ENCODE results near the gene KARS1. TPM values are rescaled to one million over a fixed set of nuclear protein-coding genes. Genes with fewer than 3 reads are reported as not detected.

The KARS1 gene
- 80.8 TPM for total RNA-seq

DNA sequence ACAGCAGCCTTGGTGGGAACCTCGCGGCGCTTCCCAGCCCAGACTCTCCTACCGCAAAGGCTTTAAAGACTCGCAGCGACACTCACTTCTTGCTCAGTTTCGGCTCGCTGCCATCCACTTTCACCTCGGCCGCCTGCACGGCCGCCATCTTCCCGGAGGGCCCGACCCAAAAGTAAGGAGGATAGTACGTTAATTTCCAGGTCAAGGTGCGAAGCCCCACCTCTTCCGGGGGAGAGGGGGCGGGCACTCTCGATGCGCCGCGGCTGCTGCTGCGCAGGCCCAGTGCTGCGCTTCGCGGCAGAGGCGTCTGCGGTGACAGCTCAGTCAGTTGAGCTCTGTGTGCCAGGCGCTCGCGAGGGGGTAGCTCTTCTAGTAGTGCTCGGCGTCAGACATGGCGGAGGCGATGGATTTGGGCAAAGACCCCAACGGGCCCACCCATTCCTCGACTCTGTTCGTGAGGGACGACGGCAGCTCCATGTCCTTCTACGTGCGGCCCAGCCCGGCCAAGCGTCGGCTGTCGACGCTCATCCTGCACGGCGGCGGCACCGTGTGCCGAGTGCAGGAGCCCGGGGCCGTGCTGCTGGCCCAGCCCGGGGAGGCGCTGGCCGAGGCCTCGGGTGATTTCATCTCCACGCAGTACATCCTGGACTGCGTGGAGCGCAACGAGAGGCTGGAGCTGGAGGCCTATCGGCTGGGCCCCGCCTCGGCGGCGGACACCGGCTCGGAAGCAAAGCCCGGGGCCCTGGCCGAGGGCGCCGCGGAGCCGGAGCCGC, at the start of gene KARS1, which contains the start of gene TERF2IP:
KARS1 (minus strand) TSS at position 174 of the 773 bp plus-strand sequence; CDS start at position 148, 26 bp downstream.
TERF2IP (plus strand) TSS at position 282 of the 773 bp plus-strand sequence; CDS start at position 392, 110 bp downstream.

DNA sequence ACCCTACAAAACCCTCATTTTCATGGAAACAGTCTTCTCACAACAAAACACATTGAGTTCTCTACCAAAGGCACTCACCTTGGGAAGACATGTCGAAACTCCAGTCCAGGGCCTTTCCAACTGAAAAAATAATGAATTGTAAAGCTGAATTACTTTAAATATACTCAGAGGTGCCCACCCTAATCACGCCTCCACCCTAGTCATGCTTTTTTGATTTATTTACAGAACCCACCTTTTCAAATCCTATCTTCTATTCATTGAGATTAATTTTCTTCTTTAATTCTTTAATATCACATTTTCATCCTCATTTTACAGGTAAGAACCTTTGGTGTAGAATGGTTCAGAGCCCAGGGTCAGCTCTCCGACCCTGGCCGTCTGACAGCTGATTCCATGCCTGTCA, 29.4 kb upstream of the KARS1 start, which contains the start of gene CPHXL2:
CPHXL2 (minus strand) TSS at position 101 of the 400 bp plus-strand sequence; CDS start at position 91, 10 bp downstream.

DNA sequence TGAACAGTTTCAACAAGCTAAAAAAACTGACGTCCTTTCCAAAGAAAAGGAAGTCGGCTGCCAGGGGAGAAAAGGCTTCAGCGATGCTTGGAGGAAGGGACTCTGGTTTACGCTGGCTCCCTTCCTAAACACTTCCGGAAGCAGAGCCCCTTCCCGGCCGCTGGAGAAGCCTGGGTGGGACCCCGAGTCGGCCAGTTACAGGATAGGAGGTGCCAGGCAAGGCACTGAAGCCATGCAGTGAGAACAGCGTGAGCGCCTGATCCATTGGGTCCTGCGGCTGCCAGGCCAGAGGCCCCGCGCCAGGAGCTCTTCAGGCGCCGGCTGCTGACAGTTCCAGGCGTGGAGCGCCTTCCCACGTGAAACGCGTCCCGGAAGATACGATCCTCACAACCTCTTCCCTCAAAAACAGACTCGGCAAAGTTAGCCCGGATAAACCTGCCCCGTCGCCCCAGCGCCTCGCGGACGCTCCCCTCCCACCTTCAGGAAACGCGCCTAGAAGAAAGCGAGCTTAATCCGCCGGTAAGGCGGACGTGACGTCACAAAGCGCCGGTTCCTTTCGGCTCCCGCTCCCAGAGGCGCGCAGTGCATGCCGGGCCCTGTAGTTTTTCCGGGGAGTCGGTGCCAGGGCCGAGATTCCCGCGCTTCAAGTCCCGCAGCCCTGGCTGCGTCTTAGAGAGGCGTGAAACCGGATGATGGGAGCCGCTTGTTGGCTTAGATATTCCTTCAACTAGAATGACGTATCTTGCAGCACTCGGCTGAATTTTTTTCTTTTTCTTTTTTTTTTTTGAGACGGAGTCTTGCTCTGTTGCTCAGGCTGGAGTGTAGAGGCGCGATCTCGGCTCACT, 24.5 kb downstream of the KARS1 start, which contains the start of gene ADAT1:
ADAT1 (minus strand) TSS at position 521 of the 845 bp plus-strand sequence. CDS start 2,482 bp downstream, outside the sequence.

Other genes starting within 250 kb of the KARS1 start
- gene CFDP1, start 214.2 kb downstream of the KARS1 start, total RNA-seq: 97.7 TPM
- 23.2 TPM for gene TMEM170A, start 183.0 kb downstream of the KARS1 start, total RNA-seq
- 0.94 TPM for gene CHST6, start 152.2 kb downstream of the KARS1 start, total RNA-seq
- 0.94 TPM for gene CHST5, start 111.6 kb downstream of the KARS1 start, total RNA-seq
- gene TMEM231, start 91.4 kb downstream of the KARS1 start, total RNA-seq: 20.7 TPM
- gene GABARAPL2, start 81.3 kb downstream of the KARS1 start, total RNA-seq: 75.7 TPM
- gene ADAT1, start 24.4 kb downstream of the KARS1 start, total RNA-seq: 125 TPM
- 128 TPM for gene TERF2IP, start 108 bp upstream of the KARS1 start, total RNA-seq
- gene CPHXL2, start 29.3 kb upstream of the KARS1 start, total RNA-seq: not detected
- gene DUXB, start 53.8 kb upstream of the KARS1 start, total RNA-seq: not detected
- gene CPHXL, start 78.8 kb upstream of the KARS1 start, total RNA-seq: not detected